BE2C (cell line): ENCODE results near the gene GRID1.

Source experiments
- DNase-seq: peaks from one replicate; pipeline ENCODE4 v3.0.0-alpha.2; 2020
- H3K27me3 ChIP-seq: fragments of 250-450 bp; sonication (Bioruptor Pico); 2 replicates; pipeline ENCODE4 v1.5.1; 2020; ENCODE audit warnings: mild to moderate bottlenecking
- H3K36me3 ChIP-seq: fragments of 250-450 bp; sonication (Bioruptor Pico); 2 replicates; pipeline ENCODE4 v1.5.1; 2020; ENCODE audit warnings: mild to moderate bottlenecking
- H3K4me1 ChIP-seq: fragments of 250-450 bp; sonication (Bioruptor Pico); 2 replicates; pipeline ENCODE4 v1.5.1; 2020
- H3K4me3 ChIP-seq: 2 replicates; pipeline ENCODE4 v1.5.1; 2011; ENCODE audit warnings: low read depth, low read length
- H3K9me3 ChIP-seq: fragments of 250-450 bp; sonication (Bioruptor Pico); 2 replicates; pipeline ENCODE4 v1.5.1; 2020
- TF ChIP-seq, protein P1 (sequence below): IDR thresholded peaks from 2 replicates; pipeline ENCODE4 v1.5.1; 2012; ENCODE audit warnings: mild to moderate bottlenecking, low read depth, low read length

The GRID1 gene

DNA sequence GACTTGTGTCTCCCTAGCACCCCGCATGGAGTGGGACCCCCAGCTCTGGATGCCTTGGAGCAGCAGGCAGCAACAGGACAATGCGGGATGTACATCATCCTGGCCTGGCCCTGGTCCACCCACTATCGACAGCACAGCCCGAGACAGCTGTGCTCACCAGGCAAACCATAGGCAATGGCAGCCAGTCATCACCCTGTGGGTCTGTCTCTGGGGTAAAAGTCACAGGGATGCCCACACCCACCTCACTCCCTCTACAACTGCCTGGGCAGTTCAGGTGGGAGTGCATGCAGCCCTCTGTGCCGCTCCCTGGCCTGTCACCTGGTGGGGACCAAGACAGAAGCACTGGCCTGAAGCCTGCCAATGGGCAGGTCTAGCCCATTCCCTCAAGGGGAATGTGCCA lies 147.8 kb downstream of the GRID1 start:
- Histone ChIP-seq H3K27me3 (no peaks in the 10 kb centered on the region), H3K9me3 (no peaks in the 10 kb centered on the region), H3K4me1 (no peaks in the 10 kb centered on the region), H3K4me3 (no peak overlapping the region), H3K36me3 (no peaks in the 10 kb centered on the region)
- TF ChIP-seq, protein P1, sequence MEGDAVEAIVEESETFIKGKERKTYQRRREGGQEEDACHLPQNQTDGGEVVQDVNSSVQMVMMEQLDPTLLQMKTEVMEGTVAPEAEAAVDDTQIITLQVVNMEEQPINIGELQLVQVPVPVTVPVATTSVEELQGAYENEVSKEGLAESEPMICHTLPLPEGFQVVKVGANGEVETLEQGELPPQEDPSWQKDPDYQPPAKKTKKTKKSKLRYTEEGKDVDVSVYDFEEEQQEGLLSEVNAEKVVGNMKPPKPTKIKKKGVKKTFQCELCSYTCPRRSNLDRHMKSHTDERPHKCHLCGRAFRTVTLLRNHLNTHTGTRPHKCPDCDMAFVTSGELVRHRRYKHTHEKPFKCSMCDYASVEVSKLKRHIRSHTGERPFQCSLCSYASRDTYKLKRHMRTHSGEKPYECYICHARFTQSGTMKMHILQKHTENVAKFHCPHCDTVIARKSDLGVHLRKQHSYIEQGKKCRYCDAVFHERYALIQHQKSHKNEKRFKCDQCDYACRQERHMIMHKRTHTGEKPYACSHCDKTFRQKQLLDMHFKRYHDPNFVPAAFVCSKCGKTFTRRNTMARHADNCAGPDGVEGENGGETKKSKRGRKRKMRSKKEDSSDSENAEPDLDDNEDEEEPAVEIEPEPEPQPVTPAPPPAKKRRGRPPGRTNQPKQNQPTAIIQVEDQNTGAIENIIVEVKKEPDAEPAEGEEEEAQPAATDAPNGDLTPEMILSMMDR, result no peak
- DNase-seq, result no peak

DNA sequence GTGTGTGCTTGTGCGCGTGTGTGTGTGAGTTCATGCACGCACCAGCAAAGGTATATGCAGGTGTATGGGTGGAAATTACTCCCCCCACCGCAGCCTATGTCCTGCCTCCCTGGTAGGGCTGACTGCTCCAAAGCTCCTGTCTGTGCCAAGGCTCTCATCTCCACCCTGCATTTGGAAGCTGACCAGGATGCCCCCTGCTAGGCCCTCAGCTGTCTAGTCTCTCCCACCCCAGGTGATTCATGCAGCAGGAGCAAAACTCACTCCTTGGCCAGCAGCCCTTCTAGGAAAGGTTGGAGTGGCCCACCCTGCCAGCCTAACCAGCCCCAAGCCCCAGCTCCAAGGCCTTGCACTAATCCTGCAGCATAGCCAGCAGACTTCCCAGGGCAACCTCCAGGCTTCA lies 148.4 kb downstream of the GRID1 start:
- Histone ChIP-seq H3K4me1 (no peaks in the 10 kb centered on the region), H3K9me3 (no peaks in the 10 kb centered on the region), H3K4me3 (no peak overlapping the region), H3K27me3 (no peaks in the 10 kb centered on the region), H3K36me3 (no peaks in the 10 kb centered on the region)
- no peak for DNase-seq
- TF ChIP-seq, protein P1, result no peak

DNA sequence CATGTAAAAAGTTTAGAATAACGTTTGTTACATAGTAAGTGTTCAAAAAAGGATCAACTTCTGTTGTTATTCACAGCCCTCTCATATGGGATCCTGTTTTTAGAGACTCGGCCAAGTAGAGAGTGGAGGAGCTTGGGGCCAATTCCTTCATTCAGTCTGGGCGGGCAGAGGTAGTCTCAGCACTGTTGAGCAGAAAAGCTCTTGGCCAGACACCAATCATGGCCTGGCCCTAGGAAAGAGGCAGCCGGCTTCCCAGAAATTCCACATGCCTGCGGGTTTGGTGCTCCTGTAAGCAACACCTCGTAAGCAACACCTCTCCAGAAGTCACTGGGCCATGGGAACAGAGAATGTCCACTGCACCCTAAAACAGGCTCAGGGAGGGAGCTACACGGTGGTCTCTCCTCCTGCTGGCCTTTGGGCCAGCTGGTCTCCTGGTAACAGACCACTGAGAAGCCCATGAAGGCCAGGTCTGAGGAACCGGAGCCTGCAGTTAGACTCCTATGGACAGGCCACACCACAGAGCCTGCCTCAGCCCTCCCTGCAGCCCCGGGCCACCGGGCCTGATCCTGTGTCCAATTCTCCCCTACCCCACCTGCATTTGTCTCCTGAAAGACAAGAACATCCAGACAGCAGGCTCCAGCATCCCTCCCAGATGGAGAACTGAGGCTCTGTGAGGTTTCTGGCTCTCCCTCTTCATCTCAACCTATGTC lies 149.1 kb downstream of the GRID1 start:
- no peaks in the 10 kb centered on the region for H3K9me3 ChIP-seq
- H3K36me3 ChIP-seq, result no peaks in the 10 kb centered on the region
- TF ChIP-seq, protein P1, result no peak
- no peaks in the 10 kb centered on the region for H3K27me3 ChIP-seq
- no peak for DNase-seq
- H3K4me1 ChIP-seq, result no peaks in the 10 kb centered on the region
- H3K4me3 ChIP-seq, result no peak overlapping the region

DNA sequence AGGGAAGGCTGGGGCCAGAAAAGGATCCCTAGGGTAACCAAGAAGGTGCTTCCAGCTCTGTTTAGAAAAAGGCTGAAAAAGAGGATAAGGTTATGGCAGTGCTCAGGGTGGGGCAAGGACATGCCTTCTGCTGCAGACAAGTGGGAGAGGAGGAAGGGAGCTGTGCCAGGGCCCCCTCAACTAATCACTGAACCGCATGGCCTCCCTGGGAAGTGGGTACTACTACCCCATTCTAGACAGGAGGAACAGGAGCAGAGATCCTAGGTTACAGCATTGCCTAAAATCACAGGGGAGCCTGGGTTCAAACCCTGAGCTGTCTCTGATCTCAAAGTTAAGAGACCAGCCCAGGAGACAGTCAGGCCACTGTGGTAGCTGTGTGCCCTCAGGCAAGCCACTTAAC lies 149.7 kb downstream of the GRID1 start:
- DNase-seq, result no peak
- Histone ChIP-seq H3K27me3 (no peaks in the 10 kb centered on the region), H3K9me3 (no peaks in the 10 kb centered on the region)

DNA sequence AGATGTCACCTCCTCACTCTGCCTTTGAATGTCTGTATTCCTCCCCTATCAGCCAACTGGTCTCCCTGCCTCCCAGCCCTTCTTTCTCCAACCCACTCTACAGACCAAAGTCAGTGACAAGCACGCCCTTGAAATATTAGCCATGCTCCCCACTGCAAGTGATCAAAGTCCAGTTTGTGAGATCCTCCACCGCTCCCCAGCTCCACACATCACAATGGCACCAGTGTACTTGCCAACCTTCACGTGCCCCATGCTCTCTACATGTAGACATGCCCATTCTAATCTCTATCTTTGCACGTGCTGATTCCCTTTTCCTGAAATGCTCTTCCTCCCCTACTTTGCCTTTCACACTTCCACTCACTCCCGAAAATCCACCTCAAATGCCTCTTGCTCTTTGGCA lies 150.9 kb downstream of the GRID1 start:
- Histone ChIP-seq H3K27me3 (no peaks in the 10 kb centered on the region), H3K36me3 (no peaks in the 10 kb centered on the region), H3K9me3 (no peaks in the 10 kb centered on the region), H3K4me3 (no peak overlapping the region), H3K4me1 (peaks cover 3% of the 10 kb centered on the region; the same call in 1 of the 2 replicates)
- TF ChIP-seq, protein P1, result no peak
- no peak for DNase-seq

More for the DNA sequence above, 149.7 kb downstream of the GRID1 start:
- TF ChIP-seq, protein P1, result no peak
- H3K36me3 ChIP-seq, result no peaks in the 10 kb centered on the region
- no peak overlapping the region for H3K4me3 ChIP-seq
- H3K4me1 ChIP-seq, result no peaks in the 10 kb centered on the region

DNA sequence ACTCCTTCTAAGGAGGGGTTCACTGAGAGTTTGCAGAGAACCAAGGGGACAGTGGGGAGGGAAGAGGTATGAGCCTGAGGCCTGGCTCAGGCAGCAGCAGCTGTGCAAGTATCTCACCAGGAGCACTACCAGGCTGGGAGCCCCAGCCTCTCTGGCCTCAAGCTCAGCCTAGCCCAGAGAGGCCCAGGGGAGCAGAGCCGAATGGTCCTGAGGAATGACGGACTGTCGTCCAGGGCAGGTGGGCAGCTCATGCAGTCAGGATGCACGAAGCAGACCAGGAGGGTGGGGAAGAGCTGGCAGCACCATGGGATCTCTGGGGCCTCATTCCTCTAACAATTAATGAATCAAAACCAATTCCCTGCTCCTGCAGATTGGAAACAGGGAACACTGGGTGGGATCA lies 151.5 kb downstream of the GRID1 start:
- Histone ChIP-seq H3K4me3 (no peak overlapping the region), H3K36me3 (no peaks in the 10 kb centered on the region), H3K9me3 (no peaks in the 10 kb centered on the region), H3K27me3 (no peaks in the 10 kb centered on the region), H3K4me1 (peaks cover 3% of the 10 kb centered on the region; the same call in 1 of the 2 replicates)
- no peak for DNase-seq
- TF ChIP-seq, protein P1, result no peak
